ENCODE results near the gene MLLT6. TPM values are rescaled to one million over a fixed set of nuclear protein-coding genes. Genes with fewer than 3 reads are reported as not detected.
A peak's percentile ranks its signal among the peaks of the same experiment; 100 is the strongest.

MLLT6 gene
- total and polyA plus RNA-seq, 2 of the 13 experiments (the other 11 are each of a cell fraction or from before 2014, with no cell fraction given): 50.7 to 69.5 TPM

DNA sequence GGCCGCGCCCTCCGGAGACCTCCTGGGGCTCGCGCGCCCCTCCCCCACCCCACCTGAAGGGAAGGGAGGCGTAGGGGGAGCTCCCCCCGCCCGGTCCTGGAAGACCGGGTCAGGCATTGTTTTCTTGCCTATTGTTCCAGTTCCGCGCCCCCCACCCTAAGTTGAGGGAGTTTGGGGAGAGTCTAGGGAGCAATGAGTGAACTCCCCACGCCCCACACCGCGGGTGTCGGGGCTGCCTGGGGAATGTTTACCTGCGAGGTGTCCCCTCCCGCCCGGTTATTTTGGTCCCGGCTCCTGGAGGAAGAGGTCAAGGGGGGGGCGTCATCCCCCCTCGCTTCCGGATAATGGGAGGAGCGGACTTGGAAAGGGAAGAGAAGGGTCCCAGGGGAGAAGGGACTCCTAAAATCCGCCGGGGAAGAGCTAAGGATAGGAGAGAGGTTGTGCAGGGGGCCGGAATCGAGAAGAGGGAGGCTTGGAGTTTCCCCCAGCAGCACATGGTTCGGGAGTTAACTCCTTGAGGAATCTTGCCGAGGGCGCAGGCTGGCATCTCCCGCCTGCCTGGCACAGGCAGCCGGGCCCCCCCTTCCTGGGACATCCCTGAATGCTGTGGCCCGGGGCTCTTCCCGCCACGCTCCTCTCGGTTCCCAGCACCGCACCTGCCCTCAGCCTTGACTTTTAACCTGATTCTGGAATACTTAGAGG is 881 bp downstream of the MLLT6 start (continued):
- TF ChIP-seq ZNF432 (CRISPR knock-in tag; IDR thresholded peaks at IDR 0.05; ENCODE audit: borderline replicate concordance) (no peak), SRY (CRISPR knock-in tag; IDR thresholded peaks at IDR 0.05) (no peak; the same call in 1 of the 2 replicates), ZNF616 (CRISPR knock-in tag; IDR thresholded peaks at IDR 0.05; ENCODE audit: low read depth) (no peak), BORCS8-MEF2B (CRISPR knock-in tag; IDR thresholded peaks at IDR 0.05) (no peak), ZNF672 (CRISPR knock-in tag; IDR thresholded peaks at IDR 0.05) (no peak), ZFP82 (CRISPR knock-in tag; IDR thresholded peaks at IDR 0.05; ENCODE audit: borderline replicate concordance) (no peak), HDAC1 (CRISPR knock-in tag; IDR thresholded peaks at IDR 0.05) (peak; percentile 56; the same call in 1 of the 2 replicates), ZNF547 (CRISPR knock-in tag; IDR thresholded peaks at IDR 0.05) (no peak; the same call in 1 of the 2 replicates), KLF6 (CRISPR knock-in tag; IDR thresholded peaks at IDR 0.05) (no peak), ZNF441 (CRISPR knock-in tag; IDR thresholded peaks at IDR 0.05; ENCODE audit: borderline replicate concordance) (peak; percentile 22; the same call in 1 of the 2 replicates), ZEB1 (IDR thresholded peaks at IDR 0.05; ENCODE audit: insufficient replicate concordance, low read depth) (peak; percentile 55), NFIB (CRISPR knock-in tag; IDR thresholded peaks at IDR 0.05; ENCODE audit: borderline replicate concordance) (no peak), ZNF558 (CRISPR knock-in tag; IDR thresholded peaks at IDR 0.05; ENCODE audit: borderline replicate concordance) (no peak), CEBPG (CRISPR knock-in tag; IDR thresholded peaks at IDR 0.05) (no peak), CENPX (CRISPR knock-in tag; IDR thresholded peaks at IDR 0.05) (no peak), ZNF850 (CRISPR knock-in tag; conservative IDR thresholded peaks at IDR 0.05) (no peak), ZNF431 (CRISPR knock-in tag; IDR thresholded peaks at IDR 0.05; ENCODE audit: borderline replicate concordance, low read depth) (no peak), PRPF4 (IDR thresholded peaks at IDR 0.05; ENCODE audit: low read depth, low read length, poor library complexity, severe bottlenecking) (no peak), POLR2AphosphoS2 (IDR thresholded peaks at IDR 0.05; ENCODE audit: low read depth, low read length) (no peak), CHD4 (IDR thresholded peaks at IDR 0.05; ENCODE audit: borderline replicate concordance, low read length) (no peak), DDIT3 (CRISPR knock-in tag; IDR thresholded peaks at IDR 0.05) (no peak)
- TF ChIP-seq, protein P1, sequence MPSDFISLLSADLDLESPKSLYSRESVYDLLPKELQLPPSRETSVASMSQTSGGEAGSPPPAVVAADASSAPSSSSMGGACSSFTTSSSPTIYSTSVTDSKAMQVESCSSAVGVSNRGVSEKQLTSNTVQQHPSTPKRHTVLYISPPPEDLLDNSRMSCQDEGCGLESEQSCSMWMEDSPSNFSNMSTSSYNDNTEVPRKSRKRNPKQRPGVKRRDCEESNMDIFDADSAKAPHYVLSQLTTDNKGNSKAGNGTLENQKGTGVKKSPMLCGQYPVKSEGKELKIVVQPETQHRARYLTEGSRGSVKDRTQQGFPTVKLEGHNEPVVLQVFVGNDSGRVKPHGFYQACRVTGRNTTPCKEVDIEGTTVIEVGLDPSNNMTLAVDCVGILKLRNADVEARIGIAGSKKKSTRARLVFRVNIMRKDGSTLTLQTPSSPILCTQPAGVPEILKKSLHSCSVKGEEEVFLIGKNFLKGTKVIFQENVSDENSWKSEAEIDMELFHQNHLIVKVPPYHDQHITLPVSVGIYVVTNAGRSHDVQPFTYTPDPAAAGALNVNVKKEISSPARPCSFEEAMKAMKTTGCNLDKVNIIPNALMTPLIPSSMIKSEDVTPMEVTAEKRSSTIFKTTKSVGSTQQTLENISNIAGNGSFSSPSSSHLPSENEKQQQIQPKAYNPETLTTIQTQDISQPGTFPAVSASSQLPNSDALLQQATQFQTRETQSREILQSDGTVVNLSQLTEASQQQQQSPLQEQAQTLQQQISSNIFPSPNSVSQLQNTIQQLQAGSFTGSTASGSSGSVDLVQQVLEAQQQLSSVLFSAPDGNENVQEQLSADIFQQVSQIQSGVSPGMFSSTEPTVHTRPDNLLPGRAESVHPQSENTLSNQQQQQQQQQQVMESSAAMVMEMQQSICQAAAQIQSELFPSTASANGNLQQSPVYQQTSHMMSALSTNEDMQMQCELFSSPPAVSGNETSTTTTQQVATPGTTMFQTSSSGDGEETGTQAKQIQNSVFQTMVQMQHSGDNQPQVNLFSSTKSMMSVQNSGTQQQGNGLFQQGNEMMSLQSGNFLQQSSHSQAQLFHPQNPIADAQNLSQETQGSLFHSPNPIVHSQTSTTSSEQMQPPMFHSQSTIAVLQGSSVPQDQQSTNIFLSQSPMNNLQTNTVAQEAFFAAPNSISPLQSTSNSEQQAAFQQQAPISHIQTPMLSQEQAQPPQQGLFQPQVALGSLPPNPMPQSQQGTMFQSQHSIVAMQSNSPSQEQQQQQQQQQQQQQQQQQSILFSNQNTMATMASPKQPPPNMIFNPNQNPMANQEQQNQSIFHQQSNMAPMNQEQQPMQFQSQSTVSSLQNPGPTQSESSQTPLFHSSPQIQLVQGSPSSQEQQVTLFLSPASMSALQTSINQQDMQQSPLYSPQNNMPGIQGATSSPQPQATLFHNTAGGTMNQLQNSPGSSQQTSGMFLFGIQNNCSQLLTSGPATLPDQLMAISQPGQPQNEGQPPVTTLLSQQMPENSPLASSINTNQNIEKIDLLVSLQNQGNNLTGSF (CRISPR knock-in tag; IDR thresholded peaks at IDR 0.05): no peak
- TF ChIP-seq, protein P2, sequence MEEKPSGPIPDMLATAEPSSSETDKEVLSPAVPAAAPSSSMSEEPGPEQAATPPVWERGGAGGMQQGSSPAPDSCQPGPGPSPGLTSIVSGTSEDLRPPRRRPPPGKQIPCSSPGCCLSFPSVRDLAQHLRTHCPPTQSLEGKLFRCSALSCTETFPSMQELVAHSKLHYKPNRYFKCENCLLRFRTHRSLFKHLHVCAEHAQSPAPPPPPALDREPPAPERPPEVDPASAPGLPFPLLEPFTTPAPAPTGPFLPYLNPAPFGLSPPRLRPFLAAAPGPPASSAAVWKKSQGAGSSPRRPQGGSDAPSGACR (CRISPR knock-in tag; IDR thresholded peaks at IDR 0.05): peak; percentile 87; the same call in 1 of the 2 replicates
- TF ChIP-seq, protein P3, sequence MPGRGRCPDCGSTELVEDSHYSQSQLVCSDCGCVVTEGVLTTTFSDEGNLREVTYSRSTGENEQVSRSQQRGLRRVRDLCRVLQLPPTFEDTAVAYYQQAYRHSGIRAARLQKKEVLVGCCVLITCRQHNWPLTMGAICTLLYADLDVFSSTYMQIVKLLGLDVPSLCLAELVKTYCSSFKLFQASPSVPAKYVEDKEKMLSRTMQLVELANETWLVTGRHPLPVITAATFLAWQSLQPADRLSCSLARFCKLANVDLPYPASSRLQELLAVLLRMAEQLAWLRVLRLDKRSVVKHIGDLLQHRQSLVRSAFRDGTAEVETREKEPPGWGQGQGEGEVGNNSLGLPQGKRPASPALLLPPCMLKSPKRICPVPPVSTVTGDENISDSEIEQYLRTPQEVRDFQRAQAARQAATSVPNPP (CRISPR knock-in tag; IDR thresholded peaks at IDR 0.05): no peak

All from HepG2 (cell line).